HCT116 (cell line): ENCODE measurements around the gene NOL3. TPM values are rescaled to one million over a fixed set of nuclear protein-coding genes. Genes with fewer than 3 reads are reported as not detected.

ENCODE experiments used
- ATAC-seq: fragments of 200-7000 bp; cut with Tn5 transposase; 2 replicates; pipeline ENCODE4 v1.9.1; 2020; ENCODE audit warnings: mild to moderate bottlenecking, moderate library complexity
- BruUV-seq: library from RNA; stranded (reverse); fragments of 400-500 nt; replicated peaks from 2 replicates; lab custom pipeline; 2021; lab: Mats Ljungman, UMichigan
- CTCF ChIA-PET: fragments of 300-600 bp; sonication (Branson Sonifier 250); formaldehyde crosslinking; loops from one replicate; lab custom pipeline; 2021; ENCODE audit warnings: antibody characterized with exemption; lab: Charles Lee
- POLR2A ChIA-PET: fragments of 300-600, 350-600 bp; sonication (Branson Sonifier 250); formaldehyde crosslinking; loops from one replicate; lab custom pipeline; 2021; ENCODE audit warnings: antibody characterized with exemption; lab: Charles Lee
- RAD21 ChIA-PET, 2 experiments: fragments of 300-600 bp; sonication (Branson Sonifier 250); formaldehyde crosslinking; loops; one replicate each; lab custom pipeline; 2023; ENCODE audit warnings: low total read pairs in 2 of 2; ENCODE audit not compliant: uncharacterized antibody in 2 of 2, unreplicated experiment in 2 of 2, low non-redundant PET in 1 of 2; lab: Charles Lee
- DNase-seq: peaks from one replicate; pipeline ENCODE4 v3.0.0-alpha.2; 2010; ENCODE audit warnings: low read depth, low spot score
- H2AFZ ChIP-seq: fragments of 200-600 bp; shearing (Covaris generic), sonication (generic); 2 replicates; pipeline ENCODE4 v1.6.1; 2017; ENCODE audit warnings: low read depth, mixed run types, mixed read lengths, antibody characterized with exemption, low read length; ENCODE audit not compliant: poor library complexity, severe bottlenecking
- H3K27ac ChIP-seq: 2 replicates; pipeline ENCODE4 v1.5.1; 2012; ENCODE audit warnings: low read depth, low read length
- H3K27me3 ChIP-seq: fragments of 200-600 bp; sonication (generic); 2 replicates; pipeline ENCODE4 v1.6.1; 2016; ENCODE audit warnings: mixed run types, low read length, mixed read lengths; ENCODE audit not compliant: insufficient read depth
- H3K36me3 ChIP-seq, 2 experiments: fragments of 200-500 bp in 1 of 2; fragments of 200-600 bp in 1 of 2; sonication (Bioruptor generic) in 1 of 2; sonication (generic) in 1 of 2; 2 replicates each; pipeline versions ENCODE4 v1.5.1 to v1.6.1; 2014 to 2016; ENCODE audit warnings: low read length in 2 of 2, inconsistent platforms in 1 of 2, mixed read lengths in 1 of 2, mixed run types in 1 of 2; ENCODE audit not compliant: insufficient read depth in 2 of 2, control insufficient read depth in 1 of 2
- H3K4me1 ChIP-seq, 2 experiments: fragments of 200-600 bp in 1 of 2; sonication (generic) in 1 of 2; 2 replicates each; pipeline versions ENCODE4 v1.5.1 to v1.6.1; 2012 to 2017; ENCODE audit warnings: low read length in 2 of 2, inconsistent platforms in 1 of 2, mild to moderate bottlenecking in 1 of 2, mixed read lengths in 1 of 2, mixed run types in 1 of 2, moderate library complexity in 1 of 2; ENCODE audit not compliant: insufficient read depth in 2 of 2, control insufficient read depth in 1 of 2
- H3K4me2 ChIP-seq: fragments of 200-600 bp; sonication (generic); 2 replicates; pipeline ENCODE4 v1.6.1; 2017; ENCODE audit warnings: mixed run types, low read length, mixed read lengths
- H3K4me3 ChIP-seq, 2 experiments: fragments of 200-600 bp in 1 of 2; sonication (generic) in 1 of 2; replicated peaks in 1 of 2; 2 replicates each; pipeline ENCODE4 v1.5.1; 2011 to 2016; ENCODE audit warnings: low read length in 2 of 2, control low read depth in 1 of 2, low read depth in 1 of 2, mild to moderate bottlenecking in 1 of 2, mixed read lengths in 1 of 2, mixed run types in 1 of 2
- H3K79me2 ChIP-seq: fragments of 200-600 bp; sonication (generic); 2 replicates; pipeline ENCODE4 v1.6.1; 2017; ENCODE audit warnings: mild to moderate bottlenecking, mixed run types, low read length, moderate library complexity, mixed read lengths; ENCODE audit not compliant: insufficient read depth
- H3K9ac ChIP-seq: fragments of 200-600 bp; sonication (generic); 2 replicates; pipeline ENCODE4 v1.6.1; 2016; ENCODE audit warnings: low read length, mixed read lengths
- H3K9me2 ChIP-seq: fragments of 200-600 bp; sonication (generic), shearing (Covaris generic); 2 replicates; pipeline ENCODE4 v1.6.1; 2017; ENCODE audit warnings: mixed run types, mild to moderate bottlenecking, moderate library complexity; ENCODE audit not compliant: insufficient read depth
- H3K9me3 ChIP-seq, 2 experiments: fragments of 200-500 bp in 1 of 2; fragments of 200-600 bp in 1 of 2; sonication (Bioruptor generic) in 1 of 2; sonication (generic) in 1 of 2; 2 replicates each; pipeline ENCODE4 v1.6.1; 2014 to 2017; ENCODE audit warnings: low read length in 2 of 2, mixed read lengths in 2 of 2, inconsistent platforms in 1 of 2, low read depth in 1 of 2, mild to moderate bottlenecking in 1 of 2, mixed run types in 1 of 2, moderate library complexity in 1 of 2; ENCODE audit not compliant: control insufficient read depth in 1 of 2, insufficient read depth in 1 of 2
- H4K20me1 ChIP-seq: fragments of 200-600 bp; sonication (generic), shearing (Covaris generic); 2 replicates; pipeline ENCODE4 v1.6.1; 2017; ENCODE audit warnings: mixed run types, mild to moderate bottlenecking, moderate library complexity; ENCODE audit not compliant: insufficient read depth
- CBX3 ChIP-seq: IDR thresholded peaks from 2 replicates; pipeline ENCODE4 v1.6.1; 2012; ENCODE audit warnings: low read depth
- POLR2A ChIP-seq: IDR thresholded peaks from 2 replicates; pipeline ENCODE4 v1.7.0; 2011; ENCODE audit warnings: borderline replicate concordance; ENCODE audit not compliant: insufficient read depth, insufficient read length; ENCODE audit errors: extremely low read depth
- POLR2AphosphoS5 ChIP-seq: IDR thresholded peaks from 2 replicates; pipeline ENCODE4 v1.6.1; 2011; ENCODE audit warnings: mild to moderate bottlenecking, low read depth, low read length, moderate library complexity
- SIN3A ChIP-seq: IDR thresholded peaks from 2 replicates; pipeline ENCODE4 v1.6.1; 2012; ENCODE audit warnings: low read depth
- ZBTB33 ChIP-seq: IDR thresholded peaks from 2 replicates; pipeline ENCODE4 v1.6.1; 2011; ENCODE audit warnings: mild to moderate bottlenecking, low read length, moderate library complexity; ENCODE audit not compliant: insufficient replicate concordance; ENCODE audit errors: extremely low read depth
- intact Hi-C: fragments of 100-400 bp; cut with micrococcal nuclease; formaldehyde crosslinking; loops from 2 replicates; pipeline ENCODE4 v1.10.0; 2022
- total RNA-seq: library from RNA; stranded (reverse); gene quantifications from one replicate; pipeline ENCODE4 v1.2.1, GENCODE V29; 2021; ENCODE audit not compliant: unreplicated experiment
- TF ChIP-seq, protein P1 (sequence below), 3 experiments: fragments of 200-600 bp in 1 of 3; sonication (generic) in 1 of 3; IDR thresholded peaks in 2 of 3; conservative IDR thresholded peaks in 1 of 3; 2 replicates each; pipeline ENCODE4 v1.5.1; 2012 to 2017; ENCODE audit warnings: low read depth in 2 of 3, low read length in 2 of 3, antibody characterized with exemption in 1 of 3, borderline replicate concordance in 1 of 3, control low read depth in 1 of 3, mild to moderate bottlenecking in 1 of 3, mixed read lengths in 1 of 3, mixed run types in 1 of 3, moderate library complexity in 1 of 3; ENCODE audit not compliant: insufficient read depth in 1 of 3

NOL3 gene
- total RNA-seq, 1 experiment from 2014 or later, result 54.0 TPM

- no peak for TF ChIP-seq ZBTB33
- TF ChIP-seq SIN3A, result no peak
- no peak for TF ChIP-seq POLR2A
- no peak for TF ChIP-seq CBX3
- TF ChIP-seq, all 23 proteins: peak for 4
Observed at GRCh38 chr16:67173808-67174705, 3.7 kb downstream of the NOL3 start (continued).

DNA sequence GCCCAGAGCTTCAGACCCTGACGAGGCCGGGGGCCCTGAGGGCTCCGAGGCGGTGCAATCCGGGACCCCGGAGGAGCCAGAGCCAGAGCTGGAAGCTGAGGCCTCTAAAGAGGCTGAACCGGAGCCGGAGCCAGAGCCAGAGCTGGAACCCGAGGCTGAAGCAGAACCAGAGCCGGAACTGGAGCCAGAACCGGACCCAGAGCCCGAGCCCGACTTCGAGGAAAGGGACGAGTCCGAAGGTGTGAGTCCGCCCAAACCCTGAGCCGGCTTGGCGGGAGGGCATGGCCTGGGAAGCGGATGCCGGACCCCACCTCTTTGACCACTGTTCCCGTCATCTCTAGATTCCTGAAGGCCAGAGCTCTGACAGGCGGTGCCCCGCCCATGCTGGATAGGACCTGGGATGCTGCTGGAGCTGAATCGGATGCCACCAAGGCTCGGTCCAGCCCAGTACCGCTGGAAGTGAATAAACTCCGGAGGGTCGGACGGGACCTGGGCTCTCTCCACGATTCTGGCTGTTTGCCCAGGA, 4.4 kb downstream of the NOL3 start:
- H2AFZ ChIP-seq, result no peak overlapping the region
- H3K4me3 ChIP-seq, result peak overlapping the region; percentile 67 to 70
- TF ChIP-seq POLR2AphosphoS5, result 0 out of 2 replicates have a peak, but pooled peaks have one; percentile 1
- TF ChIP-seq, protein P1, sequence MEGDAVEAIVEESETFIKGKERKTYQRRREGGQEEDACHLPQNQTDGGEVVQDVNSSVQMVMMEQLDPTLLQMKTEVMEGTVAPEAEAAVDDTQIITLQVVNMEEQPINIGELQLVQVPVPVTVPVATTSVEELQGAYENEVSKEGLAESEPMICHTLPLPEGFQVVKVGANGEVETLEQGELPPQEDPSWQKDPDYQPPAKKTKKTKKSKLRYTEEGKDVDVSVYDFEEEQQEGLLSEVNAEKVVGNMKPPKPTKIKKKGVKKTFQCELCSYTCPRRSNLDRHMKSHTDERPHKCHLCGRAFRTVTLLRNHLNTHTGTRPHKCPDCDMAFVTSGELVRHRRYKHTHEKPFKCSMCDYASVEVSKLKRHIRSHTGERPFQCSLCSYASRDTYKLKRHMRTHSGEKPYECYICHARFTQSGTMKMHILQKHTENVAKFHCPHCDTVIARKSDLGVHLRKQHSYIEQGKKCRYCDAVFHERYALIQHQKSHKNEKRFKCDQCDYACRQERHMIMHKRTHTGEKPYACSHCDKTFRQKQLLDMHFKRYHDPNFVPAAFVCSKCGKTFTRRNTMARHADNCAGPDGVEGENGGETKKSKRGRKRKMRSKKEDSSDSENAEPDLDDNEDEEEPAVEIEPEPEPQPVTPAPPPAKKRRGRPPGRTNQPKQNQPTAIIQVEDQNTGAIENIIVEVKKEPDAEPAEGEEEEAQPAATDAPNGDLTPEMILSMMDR (IDR thresholded peaks at IDR 0.05 in 2 of 3, conservative IDR thresholded peaks at IDR 0.05 in 1 of 3; ENCODE audit: borderline replicate concordance in 1 of 3, insufficient read depth in 1 of 3, low read depth in 2 of 3, low read length in 2 of 3), result no peak
- ChIA-PET POLR2A (interaction anchor here (0.8 to 2.0 kb wide), 3 partner anchors 9 to 302 kb away, joined by 3 to 11 read pairs (median 3); partner anchors contain the start of gene MATCAP1), CTCF (interaction anchor here (1.1 to 2.4 kb wide), 4 partner anchors 14 to 157 kb away, joined by 3 to 9 read pairs (median 8); no protein-coding TSS in a partner anchor), RAD21 (interaction anchor here in 1 of 2 experiments (0.6 kb wide), 1 partner anchor 73 kb away, joined by 3 read pairs; no protein-coding TSS in a partner anchor)
- peak overlapping the region; percentile 84 for H3K9ac ChIP-seq
- H3K27me3 ChIP-seq, result no peaks in the 10 kb centered on the region
- H3K27ac ChIP-seq, result peak overlapping the region; percentile 97
- ATAC-seq (no peak), DNase-seq (no peak)
- no peaks in the 10 kb centered on the region for H3K9me3 ChIP-seq
- 0 out of 4 replicates have a peak, but pooled peaks cover 0 to 6% of the 10 kb centered on the region in 2 experiments for H3K36me3 ChIP-seq
- H3K9me2 ChIP-seq, result no peaks in the 10 kb centered on the region
- no peaks in the 10 kb centered on the region for H4K20me1 ChIP-seq
- peaks cover 8% of the 10 kb centered on the region; the same call in 1 of the 2 replicates for H3K79me2 ChIP-seq
- H3K4me2 ChIP-seq, result peak overlapping the region; percentile 75
- TSS peak; percentile 26 for BruUV-seq
- peaks cover 55 to 90% of the 10 kb centered on the region in 2 experiments for H3K4me1 ChIP-seq
- intact Hi-C loops, result no loop called here
